SK-N-SH (cell line): ENCODE results near the gene INTS11.

ENCODE experiments used
- EP300 ChIP-seq, 2 experiments: IDR thresholded peaks; 2 replicates each; pipeline versions ENCODE4 v1.4.0 to v1.6.1; 2012; ENCODE audit warnings: borderline replicate concordance in 1 of 2, low read depth in 1 of 2, low read length in 1 of 2
- EZH2phosphoT487 ChIP-seq: fragments of 200-600 bp; sonication (generic); IDR thresholded peaks from 2 replicates; pipeline ENCODE4 v1.6.1; 2017; ENCODE audit warnings: low read depth, mixed run types, mild to moderate bottlenecking, antibody characterized with exemption, moderate library complexity, borderline replicate concordance
- POLR2AphosphoS5 ChIP-seq: IDR thresholded peaks from 2 replicates; pipeline ENCODE4 v1.6.1; 2012; ENCODE audit warnings: low read depth, low read length
- TAF1 ChIP-seq: IDR thresholded peaks from 2 replicates; pipeline ENCODE4 v1.6.1; 2012; ENCODE audit warnings: low read depth, mild to moderate bottlenecking, low read length, moderate library complexity, borderline replicate concordance
- YY1 ChIP-seq: IDR thresholded peaks from 2 replicates; pipeline ENCODE4 v1.4.0; 2012; ENCODE audit warnings: low read depth, mild to moderate bottlenecking
- TF ChIP-seq, protein P1 (sequence below): IDR thresholded peaks from 2 replicates; pipeline ENCODE4 v1.4.0; 2012; ENCODE audit warnings: low read depth, borderline replicate concordance
- TF ChIP-seq, protein P2 (sequence below): IDR thresholded peaks from 2 replicates; pipeline ENCODE4 v1.4.0; 2012; ENCODE audit warnings: low read depth
- TF ChIP-seq, protein P3 (sequence below): fragments of 200-600 bp; sonication (generic); IDR thresholded peaks from 2 replicates; pipeline ENCODE4 v1.6.1; 2017; ENCODE audit warnings: antibody characterized with exemption, mild to moderate bottlenecking, moderate library complexity

DNA sequence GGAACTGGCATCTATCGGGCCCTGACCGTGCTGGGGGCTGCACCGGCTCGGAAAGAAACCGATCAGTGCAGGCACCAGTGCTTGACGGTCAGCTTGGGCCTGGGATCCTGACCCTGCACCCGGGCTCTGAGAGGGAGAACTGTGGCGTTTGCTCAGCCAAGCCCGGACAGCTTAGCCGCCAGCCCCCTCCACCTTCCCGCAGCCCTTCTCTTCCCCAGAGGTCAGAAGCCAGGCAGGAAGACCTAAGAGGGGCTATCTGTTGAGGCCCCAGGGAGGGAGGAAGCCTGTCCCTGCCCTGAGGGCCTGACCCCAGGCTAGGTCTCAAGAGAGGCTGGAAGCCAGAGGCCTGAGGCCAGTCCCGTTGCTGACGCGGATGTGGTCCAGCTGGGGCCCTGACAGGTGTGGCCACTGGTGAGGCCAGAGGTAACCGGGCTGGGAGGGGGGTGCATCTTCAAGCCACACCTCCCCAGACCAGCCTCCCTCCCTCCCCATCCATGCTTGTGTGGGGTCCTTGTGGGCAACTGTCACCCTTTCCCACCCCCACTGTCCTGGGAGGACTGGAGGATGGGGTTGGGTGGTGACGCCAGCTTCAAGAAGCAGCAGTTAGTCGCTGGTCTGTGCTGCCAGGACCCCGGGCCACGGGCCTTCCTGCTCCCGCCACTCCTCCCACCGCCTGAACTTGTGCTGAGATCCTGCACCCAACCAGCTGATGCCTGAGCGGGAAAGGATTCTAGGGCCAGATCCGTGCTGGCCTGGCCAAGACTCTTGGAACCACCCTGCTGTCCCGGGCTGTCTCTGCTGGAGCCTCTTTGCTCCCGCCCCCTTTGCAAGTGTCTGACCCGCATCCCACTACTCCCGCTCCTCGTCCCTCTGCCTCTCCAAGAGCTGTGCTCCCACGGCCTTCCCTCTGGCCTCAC lies 27.3 kb upstream of the INTS11 start:
- TF ChIP-seq EZH2phosphoT487 (no peak), EP300 (IDR thresholded peaks at IDR 0.05; ENCODE audit: borderline replicate concordance in 1 of 2, low read depth in 1 of 2, low read length in 1 of 2) (no peak), POLR2AphosphoS5 (no peak), YY1 (no peak), TAF1 (no peak)
- TF ChIP-seq, protein P1, sequence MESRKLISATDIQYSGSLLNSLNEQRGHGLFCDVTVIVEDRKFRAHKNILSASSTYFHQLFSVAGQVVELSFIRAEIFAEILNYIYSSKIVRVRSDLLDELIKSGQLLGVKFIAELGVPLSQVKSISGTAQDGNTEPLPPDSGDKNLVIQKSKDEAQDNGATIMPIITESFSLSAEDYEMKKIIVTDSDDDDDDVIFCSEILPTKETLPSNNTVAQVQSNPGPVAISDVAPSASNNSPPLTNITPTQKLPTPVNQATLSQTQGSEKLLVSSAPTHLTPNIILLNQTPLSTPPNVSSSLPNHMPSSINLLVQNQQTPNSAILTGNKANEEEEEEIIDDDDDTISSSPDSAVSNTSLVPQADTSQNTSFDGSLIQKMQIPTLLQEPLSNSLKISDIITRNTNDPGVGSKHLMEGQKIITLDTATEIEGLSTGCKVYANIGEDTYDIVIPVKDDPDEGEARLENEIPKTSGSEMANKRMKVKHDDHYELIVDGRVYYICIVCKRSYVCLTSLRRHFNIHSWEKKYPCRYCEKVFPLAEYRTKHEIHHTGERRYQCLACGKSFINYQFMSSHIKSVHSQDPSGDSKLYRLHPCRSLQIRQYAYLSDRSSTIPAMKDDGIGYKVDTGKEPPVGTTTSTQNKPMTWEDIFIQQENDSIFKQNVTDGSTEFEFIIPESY, result no peak
- TF ChIP-seq, protein P2, sequence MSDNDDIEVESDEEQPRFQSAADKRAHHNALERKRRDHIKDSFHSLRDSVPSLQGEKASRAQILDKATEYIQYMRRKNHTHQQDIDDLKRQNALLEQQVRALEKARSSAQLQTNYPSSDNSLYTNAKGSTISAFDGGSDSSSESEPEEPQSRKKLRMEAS, result no peak
- TF ChIP-seq, protein P3, sequence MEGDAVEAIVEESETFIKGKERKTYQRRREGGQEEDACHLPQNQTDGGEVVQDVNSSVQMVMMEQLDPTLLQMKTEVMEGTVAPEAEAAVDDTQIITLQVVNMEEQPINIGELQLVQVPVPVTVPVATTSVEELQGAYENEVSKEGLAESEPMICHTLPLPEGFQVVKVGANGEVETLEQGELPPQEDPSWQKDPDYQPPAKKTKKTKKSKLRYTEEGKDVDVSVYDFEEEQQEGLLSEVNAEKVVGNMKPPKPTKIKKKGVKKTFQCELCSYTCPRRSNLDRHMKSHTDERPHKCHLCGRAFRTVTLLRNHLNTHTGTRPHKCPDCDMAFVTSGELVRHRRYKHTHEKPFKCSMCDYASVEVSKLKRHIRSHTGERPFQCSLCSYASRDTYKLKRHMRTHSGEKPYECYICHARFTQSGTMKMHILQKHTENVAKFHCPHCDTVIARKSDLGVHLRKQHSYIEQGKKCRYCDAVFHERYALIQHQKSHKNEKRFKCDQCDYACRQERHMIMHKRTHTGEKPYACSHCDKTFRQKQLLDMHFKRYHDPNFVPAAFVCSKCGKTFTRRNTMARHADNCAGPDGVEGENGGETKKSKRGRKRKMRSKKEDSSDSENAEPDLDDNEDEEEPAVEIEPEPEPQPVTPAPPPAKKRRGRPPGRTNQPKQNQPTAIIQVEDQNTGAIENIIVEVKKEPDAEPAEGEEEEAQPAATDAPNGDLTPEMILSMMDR, result no peak
